Measurements from ENCODE around the gene PLGRKT.
"Not testable (repeated sequence)": the region's sequence is repeated elsewhere in the genome, so short reads cannot be mapped to it uniquely, and the experiment has no call there.

PLGRKT gene

DNA sequence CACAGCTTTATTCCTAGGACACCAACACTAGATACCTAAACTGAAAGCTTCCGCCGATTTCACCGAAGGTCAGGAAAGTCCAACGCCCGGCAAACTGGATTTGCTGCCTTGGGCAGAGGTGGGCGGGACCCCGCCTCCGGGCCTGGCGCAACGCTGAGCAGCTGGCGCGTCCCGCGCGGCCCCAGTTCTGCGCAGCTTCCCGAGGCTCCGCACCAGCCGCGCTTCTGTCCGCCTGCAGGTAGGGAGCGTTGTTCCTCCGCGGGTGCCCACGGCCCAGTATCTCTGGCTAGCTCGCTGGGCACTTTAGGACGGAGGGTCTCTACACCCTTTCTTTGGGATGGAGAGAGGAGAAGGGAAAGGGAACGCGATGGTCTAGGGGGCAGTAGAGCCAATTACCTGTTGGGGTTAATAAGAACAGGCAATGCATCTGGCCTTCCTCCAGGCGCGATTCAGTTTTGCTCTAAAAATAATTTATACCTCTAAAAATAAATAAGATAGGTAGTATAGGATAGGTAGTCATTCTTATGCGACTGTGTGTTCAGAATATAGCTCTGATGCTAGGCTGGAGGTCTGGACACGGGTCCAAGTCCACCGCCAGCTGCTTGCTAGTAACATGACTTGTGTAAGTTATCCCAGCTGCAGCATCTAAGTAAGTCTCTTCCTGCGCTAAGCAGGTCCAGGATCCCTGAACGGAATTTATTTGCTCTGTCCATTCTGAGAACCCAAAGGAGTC lies 12.8 kb upstream of the PLGRKT start, which contains the start of gene CD274:
Gene CD274, plus strand, starts transcription at position 184 of the 733 bp plus-strand sequence. CDS start 5,572 bp downstream, outside the sequence.
- peak; percentile 70 for DNase-seq

DNA sequence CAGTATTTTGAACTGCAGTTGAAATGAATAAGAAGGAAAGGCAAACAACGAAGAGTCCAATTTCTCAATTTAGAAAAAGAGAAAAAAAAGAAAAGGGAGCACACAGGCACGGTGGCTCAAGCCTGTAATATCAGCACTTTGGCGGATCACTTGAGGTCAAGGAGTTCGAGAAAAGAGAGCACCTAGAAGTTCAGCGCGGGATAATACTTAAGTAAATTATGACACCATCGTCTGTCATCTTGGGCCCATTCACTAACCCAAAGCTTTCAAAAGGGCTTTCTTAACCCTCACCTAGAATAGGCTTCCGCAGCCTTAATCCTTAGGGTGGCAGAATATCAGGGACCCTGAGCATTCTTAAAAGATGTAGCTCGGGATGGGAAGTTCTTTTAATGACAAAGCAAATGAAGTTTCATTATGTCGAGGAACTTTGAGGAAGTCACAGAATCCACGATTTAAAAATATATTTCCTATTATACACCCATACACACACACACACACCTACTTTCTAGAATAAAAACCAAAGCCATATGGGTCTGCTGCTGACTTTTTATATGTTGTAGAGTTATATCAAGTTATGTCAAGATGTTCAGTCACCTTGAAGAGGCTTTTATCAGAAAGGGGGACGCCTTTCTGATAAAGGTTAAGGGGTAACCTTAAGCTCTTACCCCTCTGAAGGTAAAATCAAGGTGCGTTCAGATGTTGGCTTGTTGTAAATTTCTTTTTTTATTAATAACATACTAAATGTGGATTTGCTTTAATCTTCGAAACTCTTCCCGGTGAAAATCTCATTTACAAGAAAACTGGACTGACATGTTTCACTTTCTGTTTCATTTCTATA lies 12.0 kb upstream of the PLGRKT start:
- no peak for DNase-seq

DNA sequence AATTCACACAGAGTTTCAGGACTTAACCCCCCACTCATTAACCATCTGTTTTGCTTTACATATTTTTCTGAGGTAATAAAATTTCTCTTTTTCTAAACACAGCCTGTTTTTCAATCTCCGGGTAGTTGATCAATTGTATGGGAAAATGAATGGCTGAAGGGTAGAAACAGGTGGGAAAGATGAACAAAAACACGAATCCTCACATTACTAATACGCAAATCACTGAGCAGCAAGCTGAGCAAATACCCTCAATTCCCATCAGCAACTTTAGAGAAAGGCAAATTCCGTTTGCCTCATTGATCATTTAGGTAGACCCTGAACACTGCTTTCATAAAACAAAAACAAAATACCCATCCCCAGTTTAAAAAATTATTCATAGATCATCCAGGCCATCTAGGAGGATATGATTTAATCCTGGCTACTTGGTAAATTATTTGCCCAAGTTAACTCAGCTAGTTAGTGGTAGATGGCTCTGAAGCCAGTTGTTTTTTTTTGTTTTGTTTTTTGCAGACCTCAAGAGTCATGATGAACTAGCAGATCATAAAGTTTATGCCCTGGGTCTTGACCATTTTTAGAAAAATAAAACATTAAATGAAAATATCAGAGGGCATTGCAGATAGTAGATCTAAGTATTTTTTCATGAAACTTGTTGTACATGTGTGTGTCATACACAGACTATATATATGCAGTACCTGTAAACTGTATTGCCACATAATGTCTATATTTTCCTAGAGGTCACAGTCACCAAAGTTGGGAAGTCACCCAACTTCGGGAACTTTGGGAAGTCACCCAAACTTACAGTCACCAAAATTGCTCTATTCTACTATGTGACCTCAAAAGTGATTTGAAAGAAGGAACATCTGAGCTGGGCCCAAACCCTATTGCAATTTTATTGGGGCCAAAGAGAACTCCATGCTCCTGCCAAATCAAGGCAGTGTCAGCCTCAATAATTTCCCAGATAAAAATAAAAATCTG lies 11.0 kb upstream of the PLGRKT start:
- no peak for DNase-seq

DNA sequence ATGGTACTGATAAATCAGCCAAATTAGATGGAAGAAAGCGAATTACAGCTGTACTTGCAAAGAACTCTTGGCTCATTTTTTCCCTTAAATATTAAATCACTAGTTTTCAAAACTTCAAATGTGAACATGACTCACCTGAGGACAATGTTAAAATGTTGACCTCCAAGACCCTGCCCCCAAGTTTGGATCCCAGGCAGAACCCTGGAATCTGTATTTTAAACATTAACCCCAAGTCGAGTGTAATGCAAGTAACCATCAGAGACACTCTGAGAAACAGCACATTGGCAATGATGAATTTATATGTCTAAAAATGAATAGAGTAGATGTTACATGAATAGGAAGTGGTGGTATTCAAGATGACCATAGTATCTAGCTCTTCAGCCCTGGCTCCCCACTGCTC lies 10.3 kb upstream of the PLGRKT start:
- no peak for DNase-seq

DNA sequence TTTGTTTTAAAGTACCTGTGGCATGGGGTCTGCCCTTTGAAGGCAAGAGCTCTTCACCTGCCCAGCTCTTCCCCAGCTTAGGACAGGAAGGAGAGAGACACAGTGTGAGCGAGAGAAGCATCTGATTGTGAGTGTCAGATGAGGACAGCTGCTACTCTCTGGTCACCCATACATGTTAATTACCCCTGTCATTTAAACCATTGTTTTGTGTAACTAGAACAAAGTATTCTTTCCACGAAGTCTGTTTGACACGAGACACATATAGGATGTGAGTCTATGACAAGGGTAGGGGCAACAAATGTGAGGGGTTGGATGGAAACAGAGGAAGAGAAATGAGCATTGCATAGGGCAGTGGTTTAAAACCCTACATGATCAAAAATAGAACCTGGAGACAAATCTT lies 9.6 kb upstream of the PLGRKT start:
- DNase-seq: no peak

DNA sequence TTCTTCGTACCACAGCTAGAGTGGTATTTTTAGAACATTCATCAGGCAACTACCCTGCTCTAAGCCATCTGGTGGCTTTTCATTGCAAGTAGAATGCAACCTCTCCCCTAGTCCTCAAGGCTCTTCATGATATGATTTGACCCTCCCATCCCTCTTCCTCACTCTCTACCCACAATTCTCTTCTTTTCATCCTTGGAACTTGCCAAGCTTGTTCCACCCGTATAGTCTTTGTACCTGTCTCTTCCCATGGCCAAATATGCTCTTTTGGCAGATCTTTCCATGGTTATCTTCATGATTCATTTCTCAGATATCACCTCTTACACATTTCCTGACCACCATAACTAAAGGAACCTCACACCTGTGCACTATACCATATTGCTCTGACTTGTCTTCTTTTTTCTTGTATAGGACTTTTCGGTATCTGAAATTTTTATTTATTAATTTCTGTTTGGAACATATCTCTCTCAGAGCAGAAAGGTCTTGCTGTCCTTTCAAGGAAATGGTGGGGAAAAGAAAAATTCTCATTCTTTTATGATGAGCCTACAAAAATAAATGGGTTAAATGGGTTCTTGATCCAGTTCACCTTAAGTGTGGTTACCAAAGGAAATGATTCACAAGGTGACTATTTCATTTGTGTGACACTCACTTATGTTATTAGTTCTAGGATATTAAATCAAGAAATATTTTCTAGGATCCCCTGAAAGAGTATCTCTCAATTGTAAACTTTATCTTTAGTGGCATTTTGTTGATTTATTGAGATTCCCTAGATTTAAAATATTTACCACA lies 8.9 kb upstream of the PLGRKT start:
- DNase-seq: no peak

DNA sequence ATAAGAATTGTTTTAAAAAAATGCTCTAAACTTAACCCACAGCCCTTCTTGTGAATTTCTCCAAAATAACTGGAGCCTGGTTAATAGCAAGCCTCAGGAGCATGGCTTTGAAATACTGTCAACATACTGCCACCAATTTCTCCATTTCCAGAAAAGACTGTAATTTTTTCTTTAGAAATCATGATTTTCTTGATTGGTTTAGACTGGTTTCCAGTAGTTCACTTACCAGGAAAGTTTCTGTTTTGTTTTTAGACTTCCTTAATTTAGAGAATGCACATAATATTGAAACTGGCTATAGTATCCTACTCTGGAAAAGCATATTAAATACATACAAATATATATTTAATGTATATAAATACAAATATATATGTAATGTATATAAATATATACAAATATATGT lies 8.2 kb upstream of the PLGRKT start:
- DNase-seq: no peak

DNA sequence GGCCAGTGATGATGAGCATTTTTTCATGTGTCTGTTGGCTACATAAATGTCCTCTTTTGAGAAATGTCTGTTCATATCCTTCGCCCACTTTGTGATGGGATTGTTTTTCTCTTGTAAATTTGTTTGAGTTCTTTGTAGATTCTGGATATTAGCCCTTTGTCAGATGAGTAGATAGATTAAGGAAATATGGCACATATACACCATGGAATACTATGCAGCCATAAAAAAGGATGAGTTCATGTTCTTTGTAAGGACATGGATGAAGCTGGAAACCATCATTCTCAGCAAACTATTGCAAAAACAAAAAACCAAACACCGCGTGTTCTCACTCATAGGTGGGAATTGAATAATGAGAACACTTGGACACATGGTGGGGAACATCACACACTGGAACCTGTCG lies 7.4 kb upstream of the PLGRKT start:
- DNase-seq: not testable (repeated sequence)

DNA sequence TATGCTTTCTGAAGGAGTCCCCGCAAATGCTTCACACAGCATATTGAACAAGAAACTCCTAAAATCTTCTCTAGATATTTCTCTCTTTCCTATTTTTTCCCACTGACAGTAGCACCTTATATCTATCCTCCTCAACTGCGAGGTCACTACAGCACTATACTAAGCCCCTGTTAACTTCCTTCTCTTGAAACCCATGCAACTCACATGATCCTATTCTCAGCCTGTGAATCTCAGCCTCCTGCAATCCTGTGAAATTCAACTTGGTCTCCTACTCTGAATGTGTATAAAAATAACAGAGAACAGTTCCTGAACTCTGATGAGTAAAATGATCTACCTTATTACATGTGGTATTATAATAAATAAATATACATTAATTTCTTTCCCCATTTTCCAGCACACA lies 6.1 kb upstream of the PLGRKT start:
- no peak for DNase-seq

DNA sequence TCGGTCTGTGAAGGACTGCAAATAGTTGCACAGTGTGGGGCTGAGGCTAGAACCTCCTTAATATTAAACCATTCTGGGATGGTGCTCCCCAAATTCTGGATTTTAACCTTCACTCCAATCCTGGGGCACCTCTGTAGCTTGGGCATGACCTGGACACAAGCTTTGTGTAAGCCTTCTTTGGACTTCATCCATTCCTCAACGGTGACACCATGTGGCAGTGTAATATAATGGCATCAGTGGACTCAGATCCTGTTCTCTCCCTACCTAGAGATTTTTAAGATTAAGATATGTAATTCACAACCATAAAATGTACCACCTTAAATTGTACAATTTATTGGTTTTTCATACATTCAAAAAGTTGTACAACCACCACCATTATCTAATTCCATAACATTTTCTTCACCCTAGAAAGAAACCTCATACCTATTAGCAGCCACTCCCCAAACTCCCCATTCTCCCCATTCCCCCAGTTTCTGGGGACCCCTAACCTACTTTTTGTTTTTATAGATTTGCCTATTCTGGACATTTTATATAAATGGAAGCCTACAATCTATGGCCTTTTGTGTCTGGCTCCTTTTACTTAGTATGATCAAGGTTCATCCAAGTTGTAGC lies 4.8 kb upstream of the PLGRKT start:
- DNase-seq: no peak

DNA sequence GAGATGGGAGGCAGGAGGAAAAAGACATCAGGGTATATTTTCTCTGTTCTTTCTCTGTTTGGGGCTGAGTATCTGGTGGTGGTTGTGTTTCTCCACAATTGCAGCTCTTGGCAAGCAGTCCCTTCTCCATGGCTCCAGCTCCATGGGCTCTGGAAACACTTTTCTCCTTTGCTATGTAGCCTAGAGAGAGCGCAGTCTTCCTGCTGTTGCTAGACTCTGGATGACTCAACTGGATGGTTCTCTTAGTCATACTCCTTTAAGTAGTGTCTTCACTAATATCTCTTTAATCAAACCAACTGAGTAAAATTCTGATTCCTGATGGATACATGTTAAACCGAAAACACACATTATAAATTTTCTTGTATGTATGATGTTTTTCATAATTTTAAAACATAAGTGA lies 3.3 kb upstream of the PLGRKT start:
- DNase-seq: no peak

DNA sequence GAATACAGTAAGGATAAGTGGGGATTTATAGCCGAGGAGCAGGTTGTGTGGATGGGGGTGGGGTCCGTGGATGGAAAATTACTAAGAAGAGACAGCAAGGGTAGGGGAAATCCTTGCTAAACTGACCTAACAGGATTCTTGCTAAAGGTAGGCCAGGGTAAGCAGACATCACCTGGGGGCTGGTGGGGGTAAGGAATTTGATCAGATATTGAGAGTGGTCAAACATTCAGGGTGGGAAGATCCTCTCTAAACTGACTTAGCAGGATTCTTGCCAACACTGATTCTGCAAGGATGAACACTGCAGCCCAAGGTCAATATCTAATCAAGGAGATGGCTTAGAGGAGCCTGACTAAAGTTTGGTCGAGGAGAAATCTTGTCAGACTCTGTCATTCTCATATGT lies 2.7 kb upstream of the PLGRKT start:
- no peak for DNase-seq

DNA sequence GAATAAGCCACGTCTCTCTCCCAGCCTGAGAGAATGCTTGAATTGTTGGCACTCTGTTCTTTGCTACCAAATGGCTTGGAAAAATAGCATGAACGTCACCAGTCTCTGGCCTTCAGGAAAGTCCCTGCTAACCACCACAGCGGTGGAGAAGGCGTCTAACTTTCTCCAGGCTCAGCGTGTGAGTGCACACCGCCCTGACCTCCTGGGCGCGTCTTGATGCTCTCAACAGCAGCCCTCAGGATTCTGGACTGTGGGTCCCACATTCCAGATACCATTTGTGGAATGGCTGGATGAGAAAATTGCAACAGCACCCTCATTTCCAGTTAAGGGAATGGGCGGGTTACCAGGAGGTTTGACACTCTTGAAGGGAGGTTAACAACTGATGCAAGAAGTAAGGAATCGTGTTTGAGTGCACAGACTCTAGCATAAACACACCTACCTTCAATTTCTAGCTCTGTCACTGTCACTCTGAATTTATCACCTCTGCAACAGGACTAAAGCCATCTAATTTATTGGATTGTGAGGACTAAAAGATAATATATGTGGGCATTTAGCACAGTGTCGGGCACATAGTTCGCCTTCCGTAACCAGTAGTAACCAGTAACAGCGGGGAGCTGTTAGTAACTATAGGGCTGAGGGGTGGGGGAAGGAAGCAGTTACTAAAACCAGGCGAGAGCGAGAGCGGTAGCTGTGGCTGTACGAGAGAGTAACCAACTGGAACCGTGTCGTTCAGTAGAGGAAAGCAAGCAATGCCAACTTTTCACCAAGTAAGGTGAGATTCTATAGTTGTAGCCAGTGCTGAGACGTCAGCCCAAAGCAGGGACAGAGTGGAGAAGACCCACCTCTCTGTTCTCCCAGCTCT lies 807 bp upstream of the PLGRKT start:
- DNase-seq: no peak

DNA sequence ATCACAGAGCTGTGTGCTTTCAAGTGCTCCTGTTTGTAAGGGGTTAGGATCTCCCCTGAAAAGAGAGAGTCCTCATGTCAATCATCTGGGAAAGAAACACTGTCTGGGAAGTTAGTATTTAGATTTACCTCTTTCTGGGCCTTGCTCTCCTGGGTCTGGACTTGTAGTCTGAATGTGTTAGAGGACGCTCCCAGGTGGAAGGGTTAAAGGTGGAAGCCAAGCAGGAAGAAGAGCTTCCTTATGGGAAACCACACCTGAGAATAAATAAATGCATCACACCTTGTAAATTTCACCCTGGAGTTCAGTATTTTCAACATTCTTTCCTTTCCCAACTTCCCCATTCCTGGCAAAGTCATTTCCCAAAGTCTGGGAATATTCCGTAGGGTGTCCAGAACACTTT lies 1.3 kb downstream of the PLGRKT start:
- DNase-seq: no peak

DNA sequence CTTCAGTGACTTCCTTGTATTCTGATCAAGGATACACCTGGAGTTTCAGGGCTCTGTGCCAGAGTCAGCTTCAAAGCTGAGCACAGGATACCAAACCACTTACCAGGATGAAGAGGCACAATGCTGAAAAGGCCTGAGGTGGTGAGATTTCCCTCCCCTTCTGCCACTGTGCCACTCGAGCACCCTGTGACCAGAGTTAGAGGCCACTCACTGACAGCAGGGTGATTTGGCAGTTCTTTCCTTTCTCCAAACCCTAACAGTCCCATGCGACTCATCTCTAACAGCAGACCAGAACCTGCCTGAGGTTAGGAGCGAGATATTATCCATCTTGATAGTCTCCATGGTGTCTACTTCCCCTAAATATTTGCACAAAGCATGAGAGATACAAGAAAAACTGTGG lies 1.8 kb downstream of the PLGRKT start:
- no peak for DNase-seq

DNA sequence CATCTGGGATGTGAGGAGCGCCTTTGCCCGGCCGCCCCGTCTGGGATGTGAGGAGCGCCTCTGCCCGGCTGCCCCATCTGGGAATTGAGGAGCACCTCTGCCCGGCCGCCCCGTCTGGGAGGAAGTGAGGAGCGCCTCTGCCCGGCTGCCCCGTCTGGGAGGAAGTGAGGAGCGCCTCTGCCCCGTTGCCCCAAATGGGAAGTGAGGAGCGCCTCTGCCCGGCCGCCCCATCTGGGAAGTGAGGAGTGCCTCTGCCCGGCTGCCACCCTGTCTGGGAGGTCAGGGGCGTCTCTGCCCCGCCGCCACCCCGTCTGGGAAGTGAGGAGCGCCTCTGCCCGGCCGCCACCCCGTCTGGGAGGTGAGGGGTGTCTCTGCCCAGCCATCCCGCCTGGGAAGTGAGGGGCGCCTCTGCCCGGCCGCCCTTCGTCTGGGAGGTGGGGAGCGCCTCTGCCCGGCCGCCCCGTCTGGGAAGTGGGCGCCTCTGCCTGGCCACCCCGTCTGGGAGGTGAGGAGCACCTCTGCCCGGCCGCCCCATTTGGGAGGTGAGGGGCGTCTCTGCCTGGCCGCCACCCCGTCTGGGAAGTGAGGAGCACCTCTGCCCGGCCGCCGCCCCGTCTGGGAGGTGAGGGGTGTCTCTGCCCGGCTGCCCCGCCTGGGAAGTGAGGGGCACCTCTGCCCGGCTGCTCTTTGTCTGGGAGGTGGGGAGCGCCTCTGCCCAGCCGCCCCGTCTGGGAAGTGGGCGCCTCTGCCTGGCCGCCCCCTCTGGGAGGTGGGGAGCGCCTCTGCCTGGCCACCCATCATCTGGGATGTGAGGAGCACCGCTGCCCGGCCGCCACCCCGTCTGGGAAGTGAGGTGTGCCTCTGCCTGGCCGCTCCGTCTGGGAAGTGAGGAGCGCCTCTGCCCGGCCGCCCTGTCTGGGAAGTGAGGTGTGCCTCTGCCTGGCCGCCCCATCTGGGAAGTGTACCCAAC lies 3.6 kb downstream of the PLGRKT start:
- not testable (repeated sequence) for DNase-seq

DNA sequence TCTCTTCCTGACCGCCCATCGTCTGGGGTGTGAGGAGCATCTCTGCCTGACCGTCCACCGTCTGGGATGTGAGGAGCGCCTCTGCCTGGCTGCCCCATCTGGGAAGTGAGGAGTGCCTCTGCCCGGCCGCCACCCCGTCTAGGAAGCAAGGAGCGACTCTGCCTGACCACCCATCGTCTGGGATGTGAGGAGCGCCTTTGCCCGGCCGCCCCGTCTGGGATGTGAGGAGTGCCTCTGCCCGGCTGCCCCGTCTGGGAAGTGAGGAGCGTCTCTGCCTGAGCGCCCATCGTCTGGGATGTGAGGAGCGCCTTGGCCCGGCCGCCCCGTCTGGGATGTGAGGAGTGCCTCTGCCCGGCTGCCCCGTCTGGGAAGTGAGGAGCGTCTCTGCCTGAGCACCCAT lies 4.4 kb downstream of the PLGRKT start:
- DNase-seq: not testable (repeated sequence)

DNA sequence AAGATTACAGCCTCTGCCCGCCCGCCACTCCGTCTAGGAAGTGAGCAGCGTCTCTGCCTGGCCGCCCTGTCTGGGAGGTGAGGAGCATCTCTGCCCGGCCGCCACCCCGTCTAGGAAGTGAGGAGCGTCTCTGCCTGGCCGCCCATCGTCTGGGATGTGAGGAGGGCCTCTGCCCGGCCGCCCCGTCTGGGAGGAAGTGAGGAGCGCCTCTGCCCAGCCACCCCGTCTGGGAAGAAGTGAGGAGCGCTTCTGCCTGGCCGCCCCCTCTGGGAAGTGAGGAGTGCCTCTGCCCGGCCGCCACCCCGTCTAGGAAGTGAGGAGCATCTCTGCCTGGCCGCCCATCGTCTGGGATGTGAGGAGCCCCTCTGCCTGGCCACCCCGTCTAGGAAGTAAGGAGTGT lies 4.8 kb downstream of the PLGRKT start:
- not testable (repeated sequence) for DNase-seq

DNA sequence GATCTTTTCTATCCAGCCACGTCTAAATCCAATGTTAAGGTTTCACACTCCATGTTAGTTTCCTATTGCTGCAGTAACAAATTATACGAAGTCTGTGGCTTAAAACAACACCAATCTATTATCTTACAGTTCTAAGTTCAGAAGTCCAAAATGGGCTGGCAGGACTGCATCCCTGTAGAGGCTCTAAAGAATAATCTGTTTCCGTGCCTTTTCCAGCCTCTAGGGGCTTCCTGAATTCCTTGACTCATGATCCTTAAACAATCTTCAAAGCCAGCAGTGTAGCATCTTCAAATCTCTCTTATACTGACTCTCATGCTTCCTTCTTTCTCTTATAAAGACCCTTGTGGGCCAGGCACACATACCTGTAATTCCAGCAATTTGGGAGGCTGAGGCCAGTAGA lies 6.8 kb downstream of the PLGRKT start:
- DNase-seq: no peak
